HEK293 (cell line): ENCODE data around the gene TSNAX.

Experiments used
- FEZF1 ChIP-seq: fragments of 450-650 bp; formaldehyde crosslinking; IDR thresholded peaks from 2 replicates; pipeline ENCODE4 v1.5.1; 2016; ENCODE audit warnings: missing biosample characterization, missing genetic modification characterization
- INSM2 ChIP-seq: fragments of 450-650 bp; formaldehyde crosslinking; IDR thresholded peaks from 2 replicates; pipeline ENCODE4 v1.5.1; 2016; ENCODE audit warnings: missing biosample characterization, missing genetic modification characterization
- PRDM10 ChIP-seq: fragments of 450-650 bp; formaldehyde crosslinking; IDR thresholded peaks from 2 replicates; pipeline ENCODE4 v1.5.1; 2016; ENCODE audit warnings: missing biosample characterization, missing genetic modification characterization
- SALL2 ChIP-seq: fragments of 450-650 bp; formaldehyde crosslinking; IDR thresholded peaks from 2 replicates; pipeline ENCODE4 v1.5.0; 2017; ENCODE audit warnings: missing biosample characterization, mild to moderate bottlenecking, missing genetic modification characterization, borderline replicate concordance
- SCRT1 ChIP-seq: fragments of 450-650 bp; formaldehyde crosslinking; IDR thresholded peaks from 2 replicates; pipeline ENCODE4 v1.5.1; 2016; ENCODE audit warnings: missing biosample characterization, missing genetic modification characterization, borderline replicate concordance
- SP3 ChIP-seq: fragments of 450-650 bp; formaldehyde crosslinking; IDR thresholded peaks from 2 replicates; pipeline ENCODE4 v1.5.1; 2016; ENCODE audit warnings: missing biosample characterization, missing genetic modification characterization
- TRIM28 ChIP-seq: IDR thresholded peaks from 2 replicates; pipeline ENCODE4 v1.6.1; 2011; ENCODE audit warnings: low read length, control low read depth, borderline replicate concordance
- WT1 ChIP-seq: fragments of 450-650 bp; formaldehyde crosslinking; IDR thresholded peaks from 2 replicates; pipeline ENCODE4 v1.5.1; 2016; ENCODE audit warnings: missing biosample characterization, missing genetic modification characterization
- ZBTB17 ChIP-seq: fragments of 450-650 bp; formaldehyde crosslinking; IDR thresholded peaks from 2 replicates; pipeline ENCODE4 v1.5.1; 2016; ENCODE audit warnings: missing biosample characterization, missing genetic modification characterization
- ZBTB49 ChIP-seq: fragments of 450-650 bp; formaldehyde crosslinking; IDR thresholded peaks from 2 replicates; pipeline ENCODE4 v1.5.1; 2016; ENCODE audit warnings: missing biosample characterization, missing genetic modification characterization, low read depth
- ZBTB6 ChIP-seq: fragments of 450-650 bp; formaldehyde crosslinking; IDR thresholded peaks from 2 replicates; pipeline ENCODE4 v1.5.1; 2017; ENCODE audit warnings: missing biosample characterization, missing genetic modification characterization
- ZBTB7A ChIP-seq: fragments of 450-650 bp; formaldehyde crosslinking; IDR thresholded peaks from 2 replicates; pipeline ENCODE4 v1.5.1; 2016; ENCODE audit warnings: low read depth, missing biosample characterization, missing genetic modification characterization
- ZNF132 ChIP-seq: fragments of 450-650 bp; formaldehyde crosslinking; IDR thresholded peaks from 2 replicates; pipeline ENCODE4 v1.5.1; 2017; ENCODE audit warnings: missing biosample characterization, missing genetic modification characterization, borderline replicate concordance
- ZNF140 ChIP-seq: fragments of 450-650 bp; formaldehyde crosslinking; IDR thresholded peaks from 2 replicates; pipeline ENCODE4 v1.5.1; 2016; ENCODE audit warnings: missing biosample characterization, missing genetic modification characterization
- ZNF175 ChIP-seq: fragments of 450-650 bp; formaldehyde crosslinking; IDR thresholded peaks from 2 replicates; pipeline ENCODE4 v1.5.1; 2016; ENCODE audit warnings: missing biosample characterization, missing genetic modification characterization
- ZNF184 ChIP-seq: fragments of 450-650 bp; IDR thresholded peaks from 2 replicates; pipeline ENCODE4 v1.5.1; 2018; ENCODE audit warnings: missing biosample characterization, mild to moderate bottlenecking, missing genetic modification characterization
- ZNF214 ChIP-seq: fragments of 450-650 bp; formaldehyde crosslinking; IDR thresholded peaks from 2 replicates; pipeline ENCODE4 v1.5.1; 2017; ENCODE audit warnings: missing biosample characterization, mild to moderate bottlenecking, missing genetic modification characterization, borderline replicate concordance
- ZNF366 ChIP-seq: fragments of 450-650 bp; formaldehyde crosslinking; conservative IDR thresholded peaks from 2 replicates; pipeline ENCODE4 v1.5.1; 2016; ENCODE audit warnings: missing biosample characterization, missing genetic modification characterization
- ZNF391 ChIP-seq: fragments of 450-650 bp; formaldehyde crosslinking; IDR thresholded peaks from 2 replicates; pipeline ENCODE4 v1.5.1; 2016; ENCODE audit warnings: low read depth, missing biosample characterization, missing genetic modification characterization, borderline replicate concordance
- ZNF433 ChIP-seq: fragments of 450-650 bp; formaldehyde crosslinking; IDR thresholded peaks from 2 replicates; pipeline ENCODE4 v1.5.1; 2016; ENCODE audit warnings: missing biosample characterization, missing genetic modification characterization, low read depth
- ZNF639 ChIP-seq: fragments of 450-650 bp; formaldehyde crosslinking; IDR thresholded peaks from 2 replicates; pipeline ENCODE4 v1.5.1; 2016; ENCODE audit warnings: missing biosample characterization, missing genetic modification characterization
- ZNF660 ChIP-seq: fragments of 450-650 bp; IDR thresholded peaks from 2 replicates; pipeline ENCODE4 v1.5.1; 2018; ENCODE audit warnings: missing biosample characterization, mild to moderate bottlenecking, missing genetic modification characterization
- ZNF677 ChIP-seq: fragments of 450-650 bp; IDR thresholded peaks from 2 replicates; pipeline ENCODE4 v1.5.0; 2018; ENCODE audit warnings: missing biosample characterization, mild to moderate bottlenecking, missing genetic modification characterization, moderate library complexity
- ZNF768 ChIP-seq: fragments of 450-650 bp; formaldehyde crosslinking; IDR thresholded peaks from 2 replicates; pipeline ENCODE4 v1.5.1; 2018; ENCODE audit warnings: missing biosample characterization, mild to moderate bottlenecking, missing genetic modification characterization
- ZNF777 ChIP-seq: fragments of 450-650 bp; formaldehyde crosslinking; IDR thresholded peaks from 2 replicates; pipeline ENCODE4 v1.5.1; 2017; ENCODE audit warnings: missing biosample characterization, missing genetic modification characterization, borderline replicate concordance
- ZSCAN5A ChIP-seq: fragments of 450-650 bp; formaldehyde crosslinking; IDR thresholded peaks from 2 replicates; pipeline ENCODE4 v1.5.1; 2016; ENCODE audit warnings: missing biosample characterization, missing genetic modification characterization

Gene TSNAX

GRCh38 chr1:231528172-231529029 is at the start of gene TSNAX (continued):
- peak; percentile 96 for TF ChIP-seq ZNF639 (tag by site-specific recombination)
- TF ChIP-seq SP3, result peak; percentile 97
- peak; percentile 95 for TF ChIP-seq ZNF660
- TF ChIP-seq TRIM28, result no peak
- peak; percentile 44; the same call in 1 of the 2 replicates for TF ChIP-seq WT1 (tag by site-specific recombination)
- TF ChIP-seq INSM2 (tag by site-specific recombination), result 0 out of 2 replicates have a peak, but pooled peaks have one; percentile 43
- TF ChIP-seq ZBTB49 (tag by site-specific recombination), result no peak
- TF ChIP-seq FEZF1 (tag by site-specific recombination), result peak; percentile 4; the same call in 1 of the 2 replicates
- TF ChIP-seq ZNF214 (tag by site-specific recombination), result no peak
- no peak for TF ChIP-seq SALL2
- no peak for TF ChIP-seq ZNF132 (tag by site-specific recombination)
- TF ChIP-seq ZNF366 (tag by site-specific recombination), result no peak; the same call in 1 of the 2 replicates
- TF ChIP-seq SCRT1 (tag by site-specific recombination), result no peak
- TF ChIP-seq ZNF433 (tag by site-specific recombination), result no peak
- TF ChIP-seq ZNF768 (tag by site-specific recombination), result 0 out of 2 replicates have a peak, but pooled peaks have one; percentile 8
- TF ChIP-seq ZNF175 (tag by site-specific recombination), result no peak
- peak; percentile 86 for TF ChIP-seq ZNF184 (tag by site-specific recombination)
- TF ChIP-seq ZNF140 (tag by site-specific recombination), result no peak
- peak; percentile 98 for TF ChIP-seq ZBTB7A (tag by site-specific recombination)
- peak; percentile 17; the same call in 1 of the 2 replicates for TF ChIP-seq ZSCAN5A
- TF ChIP-seq ZBTB6 (tag by site-specific recombination), result peak; percentile 67; the same call in 1 of the 2 replicates
- peak; percentile 93 for TF ChIP-seq ZBTB17 (tag by site-specific recombination)
- TF ChIP-seq ZNF777 (tag by site-specific recombination), result no peak
- peak; percentile 94; the same call in 1 of the 2 replicates for TF ChIP-seq ZNF391
- TF ChIP-seq PRDM10 (tag by site-specific recombination), result peak; percentile 83
- no peak for TF ChIP-seq ZNF677 (tag by site-specific recombination)
